NCI-H748 (cell line): ENCODE results near the gene MIER2.
"Not testable (repeated sequence)": the region's sequence is repeated elsewhere in the genome, so short reads cannot be mapped to it uniquely, and the experiment has no call there.

Experiments used
- DNase-seq: peaks from one replicate; lab custom pipeline; 2025; ENCODE audit not compliant: unreplicated experiment; lab: John Stamatoyannopoulos, UW

Gene MIER2

DNA sequence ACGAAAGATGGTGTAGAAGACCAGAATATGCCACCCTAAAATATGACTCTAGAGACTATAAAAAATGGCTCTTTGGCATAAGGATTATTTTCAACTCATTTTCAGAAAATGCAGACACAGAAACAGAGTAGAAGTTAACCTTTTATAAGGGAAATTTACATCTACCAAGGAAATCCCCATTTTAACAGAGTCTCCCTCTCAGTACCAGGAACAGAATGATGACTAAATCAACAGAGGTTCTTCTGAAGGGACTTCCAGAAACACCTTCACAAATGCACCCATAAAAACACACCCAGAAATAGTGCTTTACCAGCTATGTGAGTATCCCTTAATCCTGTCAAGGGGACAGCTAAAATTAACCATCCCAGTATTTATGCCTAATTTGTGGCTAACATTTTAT, 82.5 kb downstream of the MIER2 start:
- no peak for DNase-seq

DNA sequence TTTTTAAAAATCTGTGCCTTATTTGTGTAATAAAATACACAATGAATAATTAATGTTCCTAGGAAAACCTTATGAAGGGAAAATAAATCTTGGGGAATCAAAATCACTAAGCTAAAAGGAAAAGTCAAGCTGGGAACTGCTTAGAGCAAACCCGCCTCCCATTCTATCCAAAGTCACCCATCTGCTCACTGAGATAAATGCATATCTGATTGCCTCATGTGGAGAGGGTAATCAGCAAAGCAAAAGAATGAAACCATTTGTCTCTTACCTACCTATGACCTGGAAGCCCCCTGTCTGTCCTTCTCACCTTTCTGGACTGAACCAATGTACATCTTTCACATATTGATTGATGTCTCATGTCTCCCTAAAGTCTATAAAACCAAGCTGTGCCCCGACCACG, 87.8 kb downstream of the MIER2 start:
- DNase-seq, result not testable (repeated sequence)
